Ishikawa (cell line): ENCODE data around the gene TAS2R13.

Experiments
- CEBPB ChIP-seq: IDR thresholded peaks from 2 replicates; pipeline ENCODE4 v1.6.1; 2012
- CREB1 ChIP-seq: IDR thresholded peaks from 2 replicates; pipeline ENCODE4 v1.6.1; 2012; ENCODE audit warnings: low read depth
- EGR1 ChIP-seq: IDR thresholded peaks from 2 replicates; pipeline ENCODE4 v1.6.1; 2012
- EP300 ChIP-seq: IDR thresholded peaks from 2 replicates; pipeline ENCODE4 v1.6.1; 2012; ENCODE audit warnings: borderline replicate concordance
- FOXM1 ChIP-seq: IDR thresholded peaks from 2 replicates; pipeline ENCODE4 v1.6.1; 2012; ENCODE audit warnings: low read depth, borderline replicate concordance
- MAX ChIP-seq: IDR thresholded peaks from 2 replicates; pipeline ENCODE4 v1.6.1; 2012
- NFIC ChIP-seq: IDR thresholded peaks from 2 replicates; pipeline ENCODE4 v1.6.1; 2012
- RAD21 ChIP-seq: IDR thresholded peaks from 2 replicates; pipeline ENCODE4 v1.6.1; 2012; ENCODE audit warnings: low read depth
- REST ChIP-seq: IDR thresholded peaks from 2 replicates; pipeline ENCODE4 v1.6.1; 2012; ENCODE audit warnings: low read depth, mild to moderate bottlenecking
- TAF1 ChIP-seq: IDR thresholded peaks from 2 replicates; pipeline ENCODE4 v1.6.1; 2012; ENCODE audit warnings: low read depth, mild to moderate bottlenecking
- TCF12 ChIP-seq: IDR thresholded peaks from 2 replicates; pipeline ENCODE4 v1.6.1; 2012; ENCODE audit warnings: low read depth
- TEAD4 ChIP-seq: IDR thresholded peaks from 2 replicates; pipeline ENCODE4 v1.6.1; 2012
- USF1 ChIP-seq: IDR thresholded peaks from 2 replicates; pipeline ENCODE4 v1.6.1; 2012
- YY1 ChIP-seq: IDR thresholded peaks from 2 replicates; pipeline ENCODE4 v1.6.1; 2012; ENCODE audit warnings: low read depth
- ZBTB7A ChIP-seq: IDR thresholded peaks from 2 replicates; pipeline ENCODE4 v1.6.1; 2012; ENCODE audit warnings: low read depth

TAS2R13 gene

GRCh38 chr12:10904686-10905085 lies 4.7 kb downstream of the TAS2R13 start:
- TF ChIP-seq RAD21 (no peak), NFIC (no peak), TEAD4 (no peak), CEBPB (no peak), CREB1 (no peak), USF1 (no peak), MAX (no peak), ZBTB7A (no peak), TAF1 (no peak), EGR1 (no peak), TCF12 (no peak), YY1 (no peak), FOXM1 (no peak), EP300 (no peak), REST (no peak)

- TF ChIP-seq EGR1: no peak
- TF ChIP-seq YY1: no peak
- no peak for TF ChIP-seq TEAD4
- TF ChIP-seq FOXM1: no peak
- no peak for TF ChIP-seq ZBTB7A
- no peak for TF ChIP-seq RAD21
- TF ChIP-seq MAX: no peak
- TF ChIP-seq TAF1: no peak
- no peak for TF ChIP-seq NFIC
- TF ChIP-seq USF1: no peak
- no peak for TF ChIP-seq CEBPB
- TF ChIP-seq EP300: no peak
- no peak for TF ChIP-seq REST
- TF ChIP-seq TCF12: no peak
- no peak for TF ChIP-seq CREB1
Measured at GRCh38 chr12:10901427-10901826, 7.9 kb downstream of the TAS2R13 start.

GRCh38 chr12:10900972-10901371 lies 8.4 kb downstream of the TAS2R13 start:
- TF ChIP-seq NFIC (no peak), CEBPB (no peak), RAD21 (no peak), MAX (no peak), EP300 (no peak), TAF1 (no peak), FOXM1 (no peak), YY1 (no peak), EGR1 (no peak), REST (no peak), TCF12 (no peak), TEAD4 (no peak), USF1 (no peak), CREB1 (no peak), ZBTB7A (no peak)

- TF ChIP-seq EGR1 (no peak), TAF1 (no peak), TCF12 (no peak), REST (no peak), MAX (no peak), RAD21 (no peak), CREB1 (no peak), FOXM1 (no peak), ZBTB7A (no peak), CEBPB (no peak), NFIC (no peak), YY1 (no peak), EP300 (no peak), TEAD4 (no peak), USF1 (no peak)
Measured at GRCh38 chr12:10900530-10900929, 8.8 kb downstream of the TAS2R13 start.
